Measurements from ENCODE around the gene PILRA.
A peak's percentile ranks its signal among the peaks of the same experiment; 100 is the strongest.
"Not testable (repeated sequence)": the region's sequence is repeated elsewhere in the genome, so short reads cannot be mapped to it uniquely, and the experiment has no call there.

PILRA gene

GRCh38 chr7:100380196-100380595 lies 6.9 kb downstream of the PILRA start:
- no peak for DNase-seq (ENCODE audit: low spot score)

- DNase-seq (ENCODE audit: low spot score) = not testable (repeated sequence)
These were observed 8.4 kb downstream of the PILRA start for GRCh38 chr7:100381531-100382233.

- DNase-seq (ENCODE audit: low spot score) = not testable (repeated sequence)
These were observed 9.1 kb downstream of the PILRA start for GRCh38 chr7:100382234-100382853.

- no peak for DNase-seq (ENCODE audit: low spot score)
These were observed 11.5 kb downstream of the PILRA start for GRCh38 chr7:100384628-100385294.

- no peak for DNase-seq (ENCODE audit: low spot score)
These were observed 13.7 kb downstream of the PILRA start for GRCh38 chr7:100386940-100387339.

- no peak for DNase-seq (ENCODE audit: low spot score)
These were observed 14.4 kb downstream of the PILRA start for GRCh38 chr7:100387695-100388094.

GRCh38 chr7:100389437-100390088 lies 16.3 kb downstream of the PILRA start:
- DNase-seq (ENCODE audit: low spot score) = no peak

GRCh38 chr7:100390286-100391009 lies 17.2 kb downstream of the PILRA start:
- DNase-seq (ENCODE audit: low spot score) = no peak

- no peak for DNase-seq (ENCODE audit: low spot score)
These were observed 20.1 kb downstream of the PILRA start for GRCh38 chr7:100393233-100393905.

- no peak for DNase-seq (ENCODE audit: low spot score)
These were observed 20.8 kb downstream of the PILRA start for GRCh38 chr7:100394077-100394476.

- DNase-seq (ENCODE audit: low spot score) = no peak
These were observed 23.2 kb downstream of the PILRA start for GRCh38 chr7:100396421-100396982.

- DNase-seq (ENCODE audit: low spot score) = no peak
These were observed 24.2 kb downstream of the PILRA start for GRCh38 chr7:100397315-100398081.

- no peak for DNase-seq (ENCODE audit: low spot score)
These were observed 25.0 kb downstream of the PILRA start for GRCh38 chr7:100398239-100398638.

- DNase-seq (ENCODE audit: low spot score) = no peak
These were observed 26.8 kb downstream of the PILRA start for GRCh38 chr7:100400041-100400440.

GRCh38 chr7:100400656-100401055 lies 27.4 kb downstream of the PILRA start:
- DNase-seq (ENCODE audit: low spot score) = peak; percentile 32

- DNase-seq (ENCODE audit: low spot score) = no peak
These were observed 28.5 kb downstream of the PILRA start for GRCh38 chr7:100401811-100402210.

GRCh38 chr7:100402241-100402640 lies 29.0 kb downstream of the PILRA start:
- no peak for DNase-seq (ENCODE audit: low spot score)

GRCh38 chr7:100406767-100407166 lies 33.5 kb downstream of the PILRA start:
- DNase-seq (ENCODE audit: low spot score) = no peak

- peak; percentile 56 for DNase-seq (ENCODE audit: low spot score)
These were observed 34.2 kb downstream of the PILRA start for GRCh38 chr7:100407285-100408180.
